IPS-18c (cell line): ENCODE measurements around the gene PRRG3.

Source experiments
- H3K4me3 ChIP-seq: 2 replicates; pipeline ENCODE4 v1.7.0; 2013; ENCODE audit warnings: low read depth, mild to moderate bottlenecking, low read length, moderate library complexity; ENCODE audit not compliant: insufficient read depth
- H3K9me3 ChIP-seq: one replicate; pipeline ENCODE4 v1.6.1; 2013; ENCODE audit warnings: mild to moderate bottlenecking, low read length, moderate library complexity; ENCODE audit not compliant: control insufficient read depth, insufficient read depth

Gene PRRG3

GRCh38 chrX:151702026-151702714 is 6.9 kb downstream of the PRRG3 start:
- no peak overlapping the region; the same call in 1 of the 2 replicates for H3K4me3 ChIP-seq
- H3K9me3 ChIP-seq = peaks cover 3% of the 10 kb centered on the region

DNA sequence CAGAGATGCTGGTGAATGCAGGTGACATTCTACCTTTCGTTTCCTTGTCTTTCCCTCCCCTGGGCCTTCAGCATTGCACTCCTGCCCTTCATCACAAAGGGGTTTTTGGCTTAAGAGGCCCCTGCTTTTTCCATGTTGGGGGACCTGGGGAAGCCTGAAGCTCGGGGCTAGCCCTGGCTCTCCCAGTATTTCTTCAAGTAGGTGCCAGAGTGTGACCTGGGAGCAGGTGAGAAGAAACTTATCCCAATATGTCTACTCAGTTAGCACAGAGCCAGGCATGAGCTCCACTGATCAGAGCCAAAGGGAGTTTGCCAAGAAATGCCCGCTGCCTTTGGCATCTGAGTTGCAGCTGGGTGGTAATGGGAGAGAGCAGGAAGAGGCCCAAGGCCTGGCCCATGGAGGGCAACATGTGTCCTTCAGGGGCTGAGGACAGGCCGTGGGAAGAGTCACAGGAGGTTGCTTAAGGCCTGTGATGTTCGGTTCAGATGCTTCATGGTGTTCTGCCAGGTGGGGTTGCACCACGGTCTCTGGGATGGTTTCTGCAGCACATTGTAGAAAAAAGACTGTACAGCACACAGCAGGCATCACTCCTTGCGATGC is 7.6 kb downstream of the PRRG3 start:
- Histone ChIP-seq H3K4me3 (no peak overlapping the region), H3K9me3 (peaks cover 3% of the 10 kb centered on the region)

DNA sequence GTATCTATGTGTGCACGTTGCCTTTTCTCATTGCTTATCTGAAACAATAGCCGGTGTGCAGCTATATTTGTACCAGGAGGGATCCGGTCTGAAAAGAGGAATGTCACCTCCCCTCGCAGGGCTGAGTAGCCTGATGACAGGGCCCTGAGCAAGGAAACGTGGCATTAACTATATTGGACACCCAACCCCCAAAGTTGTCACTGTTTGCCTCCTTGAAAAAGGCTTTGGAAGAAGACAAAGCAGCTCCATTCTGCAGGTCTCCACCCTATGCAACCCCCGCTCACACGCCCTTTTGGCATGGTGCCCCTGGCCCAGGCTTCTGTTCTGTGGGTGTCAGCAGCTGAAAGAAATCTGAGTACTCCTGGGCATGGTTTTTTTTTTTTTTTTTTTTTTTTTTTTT is 8.2 kb downstream of the PRRG3 start:
- Histone ChIP-seq H3K4me3 (no peak overlapping the region), H3K9me3 (peaks cover 5% of the 10 kb centered on the region)

GRCh38 chrX:151704041-151704663 is 8.9 kb downstream of the PRRG3 start:
- Histone ChIP-seq H3K9me3 (peaks cover 5% of the 10 kb centered on the region), H3K4me3 (no peak overlapping the region)

GRCh38 chrX:151708821-151709220 is 13.6 kb downstream of the PRRG3 start:
- peaks cover 10% of the 10 kb centered on the region for H3K9me3 ChIP-seq
- H3K4me3 ChIP-seq = no peak overlapping the region

- Histone ChIP-seq H3K9me3 (peaks cover 13% of the 10 kb centered on the region), H3K4me3 (no peak overlapping the region)
Measured at GRCh38 chrX:151710457-151710856, 15.2 kb downstream of the PRRG3 start.

DNA sequence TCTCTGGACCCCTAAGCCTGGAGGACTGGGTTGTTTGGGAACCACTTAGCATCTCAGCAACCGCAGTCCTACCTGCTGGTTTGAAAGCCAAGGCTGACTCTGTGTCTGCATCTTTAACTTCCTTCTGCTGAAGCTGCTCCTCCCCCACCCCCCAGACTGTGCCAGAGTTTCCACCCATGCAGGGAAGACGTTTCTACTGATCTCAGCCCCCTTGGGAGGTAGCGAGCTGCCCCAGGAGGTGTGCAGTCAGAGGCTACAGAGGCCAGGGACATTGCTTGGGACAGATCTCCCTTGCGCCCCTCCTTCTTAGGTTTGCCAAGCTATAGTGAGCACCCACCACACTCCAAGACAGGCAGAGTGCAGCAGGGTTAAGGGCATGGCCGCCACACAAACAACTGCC is 15.9 kb downstream of the PRRG3 start:
- peaks cover 16% of the 10 kb centered on the region for H3K9me3 ChIP-seq

DNA sequence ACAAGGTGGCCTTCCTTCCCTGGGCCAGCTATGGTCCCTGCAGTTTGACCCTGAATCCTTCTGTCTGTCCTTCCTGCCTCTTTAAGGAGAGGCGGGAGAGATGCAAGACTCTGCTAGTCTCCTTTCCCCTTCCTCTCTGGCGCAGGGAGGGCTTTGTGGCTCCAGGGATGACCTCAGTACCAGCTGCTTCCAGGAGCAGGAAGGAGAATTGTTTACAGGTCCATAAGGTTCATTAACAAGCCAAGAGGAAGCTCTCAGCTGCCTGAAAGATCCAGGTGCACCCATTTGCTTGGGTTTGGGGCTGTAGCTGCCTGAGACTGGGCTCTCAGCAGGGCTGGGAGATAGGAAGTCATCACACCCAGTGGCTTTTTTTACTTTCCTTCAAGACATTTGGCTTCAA is 16.5 kb downstream of the PRRG3 start:
- H3K9me3 ChIP-seq = peaks cover 16% of the 10 kb centered on the region
- H3K4me3 ChIP-seq = no peak overlapping the region; the same call in 1 of the 2 replicates

More for the DNA sequence above, 15.9 kb downstream of the PRRG3 start:
- H3K4me3 ChIP-seq = no peak overlapping the region

DNA sequence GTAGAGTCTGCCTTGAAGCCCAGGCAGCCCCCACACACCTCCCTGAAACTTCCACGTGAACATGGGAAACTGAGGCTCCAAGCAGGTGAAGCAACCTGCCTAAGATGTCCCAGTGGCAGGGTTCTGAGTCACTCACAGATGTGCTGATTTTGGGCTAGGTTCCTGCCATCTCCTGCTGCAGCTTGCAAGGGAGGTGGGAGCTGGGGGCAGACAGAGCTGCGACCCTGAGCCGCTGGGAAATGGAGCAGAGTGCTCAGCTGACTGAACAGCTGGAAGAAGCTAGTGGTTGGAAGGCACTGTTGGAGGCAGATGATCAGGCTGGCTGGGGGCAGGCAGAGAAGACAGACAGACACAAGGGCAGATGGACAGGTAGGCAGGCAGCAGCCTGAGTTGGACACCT is 17.0 kb downstream of the PRRG3 start:
- Histone ChIP-seq H3K9me3 (peaks cover 16% of the 10 kb centered on the region), H3K4me3 (no peak overlapping the region)

GRCh38 chrX:151713849-151714248 is 18.6 kb downstream of the PRRG3 start:
- H3K4me3 ChIP-seq = no peak overlapping the region; the same call in 1 of the 2 replicates
- peaks cover 14% of the 10 kb centered on the region for H3K9me3 ChIP-seq

- no peak overlapping the region for H3K4me3 ChIP-seq
- peaks cover 14% of the 10 kb centered on the region for H3K9me3 ChIP-seq
Measured at GRCh38 chrX:151714362-151714761, 19.1 kb downstream of the PRRG3 start.

DNA sequence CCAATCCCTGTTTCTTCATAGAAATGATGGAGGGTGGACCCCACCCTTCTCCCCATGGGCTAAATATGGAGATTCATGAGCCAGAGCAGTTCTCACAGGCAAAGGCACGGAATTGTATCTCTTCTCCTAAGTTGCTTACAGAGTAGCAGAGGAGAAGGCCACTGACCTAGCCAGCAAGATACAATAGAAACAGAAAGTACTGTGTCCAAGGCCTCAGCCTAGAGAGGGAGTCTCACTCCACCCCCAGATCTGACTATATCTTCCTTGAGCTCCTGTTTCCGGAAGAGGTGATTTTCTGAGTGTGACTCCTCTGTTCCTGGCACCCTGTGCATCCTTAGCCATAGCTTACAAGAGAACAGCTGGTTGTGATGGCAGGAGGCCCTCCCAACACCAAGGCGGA is 20.5 kb downstream of the PRRG3 start, which contains the start of gene FATE1:
FATE1 (plus strand) TSS at position 284 of the 400 bp plus-strand sequence; CDS start at position 369, 85 bp downstream.
- Histone ChIP-seq H3K9me3 (peaks cover 9% of the 10 kb centered on the region), H3K4me3 (no peak within 1 kb of the TSS)

DNA sequence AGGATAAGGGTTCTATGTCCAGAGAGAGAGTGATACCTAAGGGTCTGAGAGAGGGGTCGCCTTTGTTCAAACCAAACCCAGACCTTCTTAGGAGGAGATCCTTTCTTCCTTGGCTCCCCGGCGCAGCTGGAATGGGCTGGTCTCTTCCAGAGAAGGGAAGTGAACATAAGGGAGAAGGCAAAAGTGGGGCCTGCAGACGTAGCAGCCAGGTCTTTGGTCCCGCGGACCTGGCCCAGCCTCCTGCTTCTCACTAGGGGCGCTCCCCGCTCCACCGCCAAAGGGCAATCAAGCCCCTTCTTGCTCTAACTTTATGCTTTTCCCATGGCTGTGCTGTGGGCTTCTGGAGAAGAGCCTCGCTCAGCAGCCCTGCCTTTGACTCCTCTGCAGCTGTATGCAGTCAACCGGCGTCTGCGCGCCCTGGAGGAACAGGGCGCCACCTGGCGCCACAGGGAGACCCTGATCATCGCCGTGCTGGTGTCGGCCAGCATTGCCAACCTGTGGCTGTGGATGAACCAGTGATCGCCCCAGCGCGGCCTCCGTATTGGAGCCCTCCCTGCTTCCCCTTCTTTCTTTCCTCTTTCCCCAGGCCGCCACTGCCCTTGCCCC is 27.1 kb downstream of the PRRG3 start:
- peaks cover 10% of the 10 kb centered on the region for H3K9me3 ChIP-seq
- no peak overlapping the region for H3K4me3 ChIP-seq

DNA sequence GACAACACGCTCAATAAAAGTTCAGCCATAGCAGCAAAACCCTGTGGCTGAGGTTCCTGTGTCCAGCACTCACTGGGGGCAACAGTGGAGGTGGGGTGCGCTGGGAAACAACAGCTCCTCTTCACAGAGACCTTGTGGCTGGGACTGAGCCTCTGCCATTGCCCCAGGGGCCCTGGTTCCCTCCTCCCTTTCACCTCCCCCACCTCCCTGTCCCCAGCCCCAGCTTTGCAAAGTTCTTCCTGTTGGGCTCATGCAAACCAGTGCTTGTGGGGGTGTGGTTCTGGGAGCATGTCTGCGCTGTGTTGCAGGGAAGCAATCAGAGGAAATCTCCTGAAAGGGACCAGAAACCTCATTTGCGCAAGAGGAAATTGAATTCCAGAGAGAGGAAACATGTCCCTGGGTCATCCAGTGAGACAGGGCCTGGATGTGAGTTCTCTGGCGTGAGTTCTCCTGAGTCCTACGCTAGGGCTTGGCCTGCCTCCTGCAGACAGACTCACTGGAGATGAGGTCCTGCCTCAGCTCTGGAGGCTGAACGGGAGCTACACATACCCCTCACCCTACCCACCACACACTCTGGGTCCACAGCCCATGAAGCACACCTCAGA is 28.0 kb downstream of the PRRG3 start:
- no peak overlapping the region for H3K4me3 ChIP-seq
- H3K9me3 ChIP-seq = peaks cover 10% of the 10 kb centered on the region

DNA sequence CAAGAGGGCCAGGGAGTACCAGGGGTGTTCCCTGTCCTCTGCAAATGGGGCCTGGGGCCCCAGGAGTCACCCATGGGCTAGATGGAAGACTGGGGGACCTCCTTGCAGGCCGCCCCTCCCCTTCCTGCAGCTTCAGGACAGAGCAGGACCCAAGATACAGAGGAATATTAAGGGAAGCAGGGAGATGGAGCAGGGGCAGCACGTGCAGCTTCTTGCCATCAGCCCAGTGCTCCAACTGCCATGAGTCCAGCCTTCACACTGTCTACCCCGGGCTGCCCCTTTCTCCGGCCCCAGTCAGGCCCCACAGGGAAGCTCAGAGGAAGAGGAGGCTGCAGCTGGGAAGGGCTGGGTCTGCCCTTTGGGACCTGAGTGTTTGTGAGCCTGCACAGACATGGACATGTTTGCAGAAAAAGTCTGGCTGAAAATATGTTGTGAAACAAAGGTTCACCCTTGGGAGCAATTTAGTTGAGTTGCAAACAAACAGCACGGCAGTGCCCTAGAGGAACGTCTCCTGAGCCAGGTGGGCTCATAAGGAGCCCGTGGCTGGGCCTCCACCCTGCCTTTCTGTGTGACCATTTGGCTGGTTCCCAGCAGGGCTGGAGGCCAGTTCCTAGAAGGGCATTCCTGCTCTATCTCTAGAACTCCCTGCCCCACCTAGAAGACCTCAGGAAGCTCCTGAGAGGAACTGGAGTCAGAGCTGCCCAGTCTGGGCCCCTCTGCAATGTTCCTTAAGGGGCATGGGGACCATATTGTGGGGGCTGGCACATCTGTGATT is 29.5 kb downstream of the PRRG3 start:
- no peak overlapping the region for H3K4me3 ChIP-seq
- peaks cover 13% of the 10 kb centered on the region for H3K9me3 ChIP-seq

DNA sequence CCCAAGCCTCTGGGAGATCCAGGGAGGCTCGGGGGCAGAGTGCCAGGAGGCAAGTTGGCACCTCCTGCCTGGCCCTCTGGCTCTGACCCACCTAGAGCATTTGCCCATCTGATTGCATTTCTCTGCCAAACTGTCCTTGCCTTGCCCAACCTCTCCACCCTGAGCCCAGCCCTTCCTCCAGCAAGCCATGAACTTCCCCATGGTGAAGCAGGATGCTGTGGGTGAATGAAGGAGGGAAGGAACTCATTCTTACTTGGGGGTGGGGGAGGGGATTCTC is 30.0 kb downstream of the PRRG3 start:
- H3K9me3 ChIP-seq = peaks cover 13% of the 10 kb centered on the region

DNA sequence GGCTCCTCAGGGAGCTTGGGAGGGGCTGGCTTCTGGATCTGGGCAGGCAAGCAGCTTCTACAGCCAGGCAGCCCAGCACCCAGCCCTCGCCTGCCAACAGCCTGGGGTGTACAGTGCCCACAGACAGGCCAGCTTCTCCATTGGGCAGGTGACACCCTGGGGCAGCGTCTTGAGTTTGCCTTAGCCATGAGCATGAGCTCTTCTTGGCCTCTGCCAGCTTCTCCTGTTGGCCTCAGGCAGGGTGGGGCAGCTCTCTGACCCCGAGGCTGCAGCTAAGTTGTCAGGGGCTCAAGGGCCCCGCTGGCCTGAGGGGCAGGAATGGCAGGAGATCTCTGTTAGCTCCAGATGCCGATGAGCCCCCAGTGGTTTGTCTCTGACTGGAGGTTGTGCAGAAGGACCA is 31.5 kb downstream of the PRRG3 start:
- peaks cover 10% of the 10 kb centered on the region for H3K9me3 ChIP-seq
- no peak overlapping the region for H3K4me3 ChIP-seq

More for the DNA sequence above, 30.0 kb downstream of the PRRG3 start:
- H3K4me3 ChIP-seq = no peak overlapping the region
